HG03520 (cell line): ENCODE measurements around the gene NHLRC1.
"Not testable (repeated sequence)": the region's sequence is repeated elsewhere in the genome, so short reads cannot be mapped to it uniquely, and the experiment has no call there.

Experiments
- ATAC-seq: cut with Tn5 transposase; IDR thresholded peaks from one replicate; pipeline ENCODE4 v1.9.1; 2021; ENCODE audit warnings: mild to moderate bottlenecking, moderate library complexity; ENCODE audit not compliant: unreplicated experiment

NHLRC1 gene

DNA sequence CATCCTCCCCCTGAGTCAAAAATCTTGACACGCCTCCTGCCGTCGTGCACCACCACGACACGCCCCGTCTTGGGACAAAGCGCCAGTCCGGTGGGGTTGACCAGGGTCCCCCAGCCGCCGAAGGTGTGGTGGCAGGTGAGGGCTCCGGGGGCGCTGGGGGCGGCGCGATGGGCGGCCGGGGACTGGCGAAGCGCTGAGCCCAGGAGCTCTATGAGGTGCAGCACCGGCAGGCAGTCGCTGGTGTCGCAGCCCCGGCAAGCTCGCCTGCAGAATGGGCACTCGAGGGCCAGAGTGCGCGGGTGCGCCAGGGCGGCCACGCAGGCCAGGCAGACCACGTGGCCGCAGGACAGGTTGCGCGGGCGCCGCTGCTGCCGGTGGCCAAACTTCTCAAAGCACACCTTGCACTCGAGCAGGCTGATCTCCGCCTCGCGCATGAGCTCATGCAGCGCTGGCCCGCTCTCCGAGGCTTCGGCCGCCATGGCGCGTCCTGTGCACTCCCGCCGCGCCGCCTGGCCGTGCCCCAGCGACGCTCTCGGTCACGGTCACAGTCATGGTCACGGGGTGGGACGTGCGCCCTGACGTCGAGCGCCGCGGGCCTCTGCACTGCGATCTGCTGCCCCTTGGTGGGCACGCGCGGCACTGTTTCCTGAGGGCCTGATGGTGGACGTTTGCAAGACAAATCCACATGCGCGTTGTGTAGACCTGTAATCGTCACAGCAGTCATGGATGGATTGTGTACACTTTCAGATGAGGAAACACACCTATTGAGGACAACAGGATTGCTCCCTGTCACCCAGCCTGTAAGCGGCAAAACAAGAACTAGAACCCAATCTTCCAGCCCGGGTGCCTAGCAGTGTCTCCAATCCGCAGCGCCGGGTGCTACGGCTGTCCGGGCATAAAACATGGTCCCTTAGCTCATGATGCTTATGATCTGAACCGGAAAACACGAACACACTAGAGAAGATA, at the start of gene NHLRC1:
TSS of gene NHLRC1 (minus strand) at position 550 of the 966 bp plus-strand sequence. CDS start at position 479, 71 bp downstream.
- ATAC-seq: peak; percentile 97

DNA sequence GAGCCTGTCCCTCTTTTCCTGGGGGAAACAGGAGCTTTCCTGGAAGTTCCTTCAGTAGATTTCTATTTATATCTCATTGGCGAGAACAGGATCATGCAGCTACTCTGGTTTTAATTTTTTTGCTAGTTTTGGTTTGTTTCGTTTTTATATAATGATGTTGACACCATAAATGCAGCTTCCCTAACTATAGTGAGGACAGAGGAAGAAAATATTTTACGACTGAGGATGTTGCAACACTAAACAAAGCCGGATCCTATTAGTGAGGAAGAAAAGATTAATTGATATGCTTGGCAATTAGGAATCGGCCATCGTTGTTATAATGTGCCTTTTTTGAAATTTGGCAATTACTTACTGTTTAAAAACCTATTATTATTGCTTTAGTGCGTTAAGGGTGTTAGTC, 49.4 kb upstream of the NHLRC1 start:
- ATAC-seq: no peak

DNA sequence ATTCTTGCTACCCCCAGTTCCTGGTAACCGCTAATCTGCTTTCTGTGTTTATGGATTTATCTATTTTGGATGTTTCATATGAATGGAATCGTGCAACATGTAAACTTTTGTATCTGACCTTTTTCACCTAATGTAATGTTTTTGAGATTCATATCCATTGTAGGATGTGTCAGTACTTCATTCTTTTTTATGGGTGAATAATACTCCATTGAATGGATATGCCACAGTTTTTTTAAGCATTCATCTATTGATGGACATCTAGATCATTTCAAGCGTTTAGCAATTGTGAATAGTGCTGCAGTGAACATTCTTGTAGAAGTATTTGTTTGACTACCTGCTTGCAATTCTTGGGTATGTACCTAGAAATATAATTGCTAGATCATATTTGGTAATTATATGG, 45.8 kb upstream of the NHLRC1 start:
- no peak for ATAC-seq

DNA sequence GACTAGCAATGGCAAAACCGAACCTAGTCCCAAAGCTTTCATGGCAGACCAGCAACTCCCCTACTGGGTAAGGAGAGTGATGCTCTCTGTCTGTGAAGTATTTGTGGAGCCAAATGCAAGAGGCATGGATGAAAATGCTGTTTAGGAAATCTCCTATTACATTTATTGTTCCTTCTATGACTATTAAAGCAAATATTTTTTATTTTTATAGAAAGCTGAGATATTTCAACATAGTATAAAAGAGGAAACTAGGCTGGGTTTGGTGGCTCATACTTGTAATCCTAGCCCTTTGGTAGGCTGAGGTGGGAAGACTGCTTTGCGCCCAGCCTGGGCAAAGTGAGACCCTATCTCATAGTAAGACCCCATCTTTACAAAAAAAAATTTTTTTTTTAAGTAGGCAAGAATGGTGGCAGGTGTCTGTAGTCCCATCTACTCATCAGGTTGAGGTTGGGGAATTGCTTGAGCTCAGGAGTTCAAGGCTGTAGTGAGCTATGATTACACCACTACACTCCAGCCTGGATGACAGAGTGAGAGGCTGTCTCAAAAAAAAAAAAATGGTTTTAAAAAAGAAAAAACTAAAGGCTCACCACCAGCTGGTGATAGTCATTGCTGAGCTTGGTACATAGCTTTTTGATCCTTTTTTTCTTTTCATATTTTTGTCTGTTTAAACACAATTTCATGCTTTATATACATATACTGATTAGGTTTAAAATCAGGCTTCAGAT, 44.0 kb upstream of the NHLRC1 start:
- no peak for ATAC-seq

DNA sequence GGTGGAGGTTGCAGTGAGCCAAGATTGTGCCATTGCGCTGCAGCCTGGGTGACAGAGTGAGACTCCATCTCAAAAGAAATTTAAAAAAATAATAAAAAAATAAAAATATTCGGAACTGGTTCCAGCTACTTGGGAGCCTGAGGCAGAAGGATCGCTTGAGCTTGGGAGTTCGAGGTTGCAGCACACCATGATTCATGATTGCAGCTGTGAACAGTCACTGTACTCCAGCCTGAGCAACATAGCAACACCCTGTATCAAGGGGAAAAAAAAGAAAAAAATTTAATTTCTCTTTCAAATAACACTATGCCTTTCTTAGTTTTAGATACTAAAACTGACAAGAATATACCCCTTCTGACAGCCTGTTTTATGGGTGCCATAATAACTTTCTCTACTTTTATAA, 43.3 kb upstream of the NHLRC1 start:
- ATAC-seq: no peak

DNA sequence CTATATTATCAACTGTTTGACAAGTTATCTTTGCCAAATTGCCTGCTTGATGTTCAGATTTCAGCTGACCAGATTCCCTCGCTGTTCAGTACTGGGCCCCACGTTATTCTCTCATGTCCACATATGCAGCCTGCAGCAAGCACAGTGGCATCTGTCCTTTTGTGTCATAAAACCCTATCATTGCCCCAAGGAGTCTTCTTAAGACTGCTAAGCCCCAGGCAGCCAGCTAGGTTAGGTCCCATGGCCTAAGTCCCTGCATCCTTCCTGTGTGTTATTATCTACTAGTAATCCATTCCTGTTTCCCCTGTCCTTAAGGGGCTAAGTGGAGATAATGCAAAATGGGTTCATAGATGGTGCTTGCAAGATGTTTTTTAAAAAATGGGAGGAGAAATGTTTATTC, 39.9 kb upstream of the NHLRC1 start:
- ATAC-seq: no peak

DNA sequence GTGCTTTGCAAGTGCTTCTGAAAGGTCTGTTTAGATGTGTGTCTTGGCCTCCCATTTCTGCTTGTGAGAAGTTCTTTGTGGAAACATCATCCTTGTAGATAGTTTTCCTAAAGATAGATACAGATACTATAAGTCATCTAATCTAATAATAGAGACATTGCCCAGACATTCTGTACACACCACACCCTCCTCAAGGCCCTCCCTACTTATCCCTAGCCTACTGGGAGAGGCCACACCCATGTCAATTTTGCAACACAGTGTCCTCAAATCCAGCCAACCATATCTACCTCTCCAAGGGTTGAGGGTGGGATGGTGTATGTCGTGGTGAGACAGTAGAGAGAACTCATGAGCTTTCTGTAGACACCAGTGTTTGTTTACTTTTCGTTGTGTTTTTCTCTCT, 39.0 kb upstream of the NHLRC1 start:
- no peak for ATAC-seq

DNA sequence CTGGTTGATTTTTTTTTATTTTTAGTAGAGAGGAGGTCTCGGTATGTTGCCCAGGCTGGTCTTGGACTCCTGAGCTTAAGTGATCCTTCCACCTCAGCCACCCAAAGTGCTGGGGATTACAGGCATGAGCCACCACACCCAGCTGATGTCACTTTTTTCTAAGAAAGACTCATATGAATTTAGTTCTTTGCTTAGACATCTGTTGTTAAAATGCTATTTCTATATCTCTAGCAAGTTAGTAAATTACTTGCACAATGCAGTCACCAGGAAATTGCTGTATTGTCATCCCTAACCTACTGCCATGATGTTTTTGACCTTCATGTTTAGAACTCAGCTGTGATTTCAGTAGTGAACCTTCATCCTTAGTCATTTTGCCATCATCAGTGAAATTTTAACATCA, 38.4 kb upstream of the NHLRC1 start:
- ATAC-seq: no peak

DNA sequence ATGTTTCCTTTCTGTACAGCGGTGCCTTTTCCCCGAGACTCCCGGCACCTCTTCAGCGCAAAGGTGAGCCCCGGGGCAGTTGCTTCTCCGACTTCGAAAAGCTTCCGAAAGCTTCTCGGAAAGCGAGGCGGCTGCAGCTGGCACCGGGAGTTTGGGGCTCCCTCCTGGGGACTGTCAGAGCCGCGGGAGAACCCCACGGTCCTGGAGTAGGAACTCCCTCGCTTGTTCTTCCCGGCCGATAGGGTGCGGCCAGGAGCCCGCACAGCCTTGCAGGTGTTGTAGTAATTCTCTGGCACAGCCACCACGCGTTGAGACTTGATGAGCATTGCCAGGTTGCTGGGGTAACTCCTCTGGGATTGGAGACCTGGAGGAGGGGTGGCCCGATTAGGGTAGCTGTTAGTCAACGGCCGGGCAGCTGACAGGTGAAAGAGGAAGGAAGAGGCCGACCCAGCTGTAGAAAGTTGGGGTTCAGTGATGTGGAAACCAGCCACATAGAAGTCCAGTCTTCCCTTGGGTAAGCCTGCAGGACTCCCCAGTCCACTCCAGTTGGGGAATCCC, 33.5 kb upstream of the NHLRC1 start:
- peak; percentile 28 for ATAC-seq

DNA sequence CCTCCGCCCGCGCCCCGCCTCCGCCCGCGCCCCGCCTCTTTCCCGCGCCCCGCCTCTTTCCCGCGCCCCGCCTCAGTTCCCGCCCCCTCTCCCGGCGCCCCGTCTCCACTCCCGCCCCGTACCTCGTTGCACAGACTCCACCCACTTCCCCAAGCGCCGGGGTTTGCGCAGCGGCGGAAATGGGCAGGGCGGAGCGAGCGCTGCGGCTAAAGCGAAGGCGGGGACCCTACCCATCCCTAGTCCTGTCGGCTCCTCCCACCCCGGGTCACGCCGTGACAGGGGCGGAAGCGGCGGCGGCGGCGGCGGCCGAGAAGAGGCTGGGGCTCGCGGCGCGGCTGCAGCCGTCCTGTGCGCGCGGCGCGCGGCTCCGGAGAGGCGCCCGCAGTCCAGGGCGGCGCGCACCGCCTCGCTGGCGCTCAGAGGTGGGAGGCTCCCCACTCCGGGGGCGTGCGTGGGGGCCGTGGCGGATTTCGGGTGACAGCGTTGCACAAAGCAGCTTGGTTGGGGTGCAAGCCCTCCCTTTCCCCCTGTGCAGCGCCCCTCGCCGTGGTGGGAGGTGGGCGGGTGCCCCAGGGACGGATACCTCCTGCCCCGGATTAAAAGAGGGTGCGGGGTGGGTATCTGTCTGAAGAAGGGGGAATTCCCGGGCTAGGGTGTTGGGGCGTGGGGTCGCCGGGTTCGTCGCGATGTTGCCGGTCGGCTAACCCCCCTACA, 32.8 kb upstream of the NHLRC1 start, which contains the start of gene KDM1B:
TSS of gene KDM1B (plus strand) at position 273 of the 714 bp plus-strand sequence. CDS start 4,474 bp downstream, outside the sequence.
- peak; percentile 90 for ATAC-seq

DNA sequence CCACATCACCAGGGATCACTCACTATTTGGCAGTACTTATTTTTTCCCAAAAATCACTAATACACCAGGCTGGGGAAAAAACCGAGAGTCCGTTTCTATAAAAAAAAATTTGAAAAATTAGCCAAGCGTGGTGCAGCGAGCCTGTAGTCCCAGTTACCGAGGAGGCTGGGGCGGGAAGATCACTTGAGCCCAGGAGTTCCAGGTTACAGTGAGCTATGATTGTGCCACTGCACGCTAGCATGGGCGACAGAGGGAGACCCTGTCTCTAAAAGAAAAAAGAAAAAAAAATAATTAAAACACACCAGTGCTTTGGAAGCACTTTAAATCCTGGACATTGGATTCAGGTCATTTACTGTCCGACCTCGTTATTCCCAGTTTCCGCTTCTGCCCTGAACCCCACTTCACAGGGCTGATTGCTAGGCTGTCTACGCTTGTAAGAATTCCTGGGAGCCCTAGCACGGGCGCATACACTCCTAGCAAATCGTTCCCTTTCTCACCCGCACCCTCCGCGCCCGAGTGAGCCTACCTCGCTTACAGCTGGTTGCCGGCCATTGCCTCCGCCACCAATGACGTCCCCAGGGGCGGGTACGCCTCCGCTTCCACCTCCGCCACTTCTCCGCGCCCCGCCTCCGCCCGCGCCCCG, 32.2 kb upstream of the NHLRC1 start, which contains the start of gene TPMT:
TSS of gene TPMT (minus strand) at position 571 of the 643 bp plus-strand sequence. CDS start 5,950 bp downstream, outside the sequence.
- ATAC-seq: peak; percentile 46

DNA sequence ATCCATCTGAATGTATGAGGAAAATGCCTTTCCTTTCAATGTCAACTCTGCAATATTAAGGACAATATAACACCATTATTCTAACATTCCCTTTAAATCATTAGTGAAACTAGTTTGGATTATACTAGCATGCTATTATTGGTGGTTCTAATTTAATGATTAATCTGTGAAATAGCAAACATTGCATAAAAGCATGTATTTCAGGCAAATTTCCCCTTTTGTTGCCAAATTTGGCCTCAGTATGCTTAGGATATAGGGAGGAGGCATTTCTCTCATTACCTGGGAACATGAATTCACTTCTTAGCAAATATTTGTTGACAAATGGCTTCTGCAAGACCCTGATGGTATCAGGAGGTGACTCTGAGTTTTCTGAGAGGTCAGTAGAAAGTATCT, 30.8 kb upstream of the NHLRC1 start:
- ATAC-seq: no peak

DNA sequence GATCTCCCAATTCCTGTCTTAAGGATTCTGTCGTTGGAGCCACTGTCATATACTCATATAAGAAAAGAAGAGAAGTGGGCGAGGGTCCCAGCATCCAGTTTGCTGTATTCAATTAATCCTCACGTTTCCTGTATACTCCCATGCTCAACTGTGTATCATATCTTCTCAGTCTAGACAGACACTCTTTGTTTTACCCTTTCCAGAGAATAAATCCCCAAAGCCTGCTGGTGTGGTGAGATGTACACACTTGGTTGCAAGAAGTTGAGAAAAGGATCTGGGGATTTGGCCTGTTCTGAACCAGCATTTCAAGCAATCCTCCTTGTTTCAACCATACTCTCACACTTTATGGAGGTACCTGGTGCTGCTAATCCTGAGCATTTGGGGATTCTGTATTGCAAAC, 29.3 kb upstream of the NHLRC1 start:
- no peak for ATAC-seq

DNA sequence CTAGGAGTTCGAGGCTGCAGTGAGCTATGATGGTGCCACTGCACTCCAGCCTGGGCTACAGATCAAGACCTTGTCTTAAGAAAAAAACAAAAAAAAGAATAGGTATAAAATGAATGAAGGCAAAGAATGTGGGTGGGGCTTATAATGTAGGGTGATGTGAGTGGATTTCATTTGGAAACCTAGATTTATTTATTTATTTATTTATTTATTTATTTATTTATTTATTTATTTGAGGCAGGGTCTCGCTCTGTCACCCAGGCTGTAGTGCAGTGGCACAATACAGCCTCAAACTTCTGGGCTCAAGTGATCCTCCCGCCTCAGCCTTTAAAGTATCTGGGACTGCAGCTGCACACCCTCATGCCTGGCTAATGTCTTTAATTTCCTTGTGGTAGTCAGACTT, 28.9 kb upstream of the NHLRC1 start:
- not testable (repeated sequence) for ATAC-seq

DNA sequence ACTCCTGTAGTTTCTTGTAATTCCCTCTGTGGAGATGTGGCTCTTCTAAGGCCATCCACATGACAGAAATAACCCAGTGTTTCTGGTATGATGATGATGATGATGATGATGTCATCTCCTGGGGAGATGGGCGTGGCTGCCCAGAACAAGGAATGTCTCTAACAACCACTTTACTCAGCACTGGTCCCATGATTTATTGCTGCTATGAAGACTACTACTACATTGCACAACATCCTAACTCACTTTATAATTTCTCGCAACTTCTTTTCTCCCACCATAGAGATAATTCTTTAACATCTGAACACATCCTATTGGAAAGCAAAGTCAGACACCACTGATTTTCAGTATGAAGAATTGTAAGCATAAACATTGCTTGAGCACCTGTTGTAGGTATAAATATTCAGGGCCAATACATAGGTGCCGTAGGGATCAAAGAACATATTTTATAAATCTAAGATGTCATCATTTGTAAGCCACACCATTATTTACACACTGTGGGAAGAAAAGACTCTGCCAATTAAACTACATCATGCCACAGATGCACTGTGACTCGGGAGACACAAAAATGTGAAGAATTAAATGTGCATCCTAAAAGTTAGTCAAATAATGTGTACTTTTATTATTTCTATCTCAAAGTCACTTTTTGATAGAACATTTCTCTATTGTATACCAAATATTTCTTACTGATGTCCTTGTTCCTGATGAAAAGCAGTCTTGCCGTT, 26.0 kb upstream of the NHLRC1 start:
- no peak for ATAC-seq

DNA sequence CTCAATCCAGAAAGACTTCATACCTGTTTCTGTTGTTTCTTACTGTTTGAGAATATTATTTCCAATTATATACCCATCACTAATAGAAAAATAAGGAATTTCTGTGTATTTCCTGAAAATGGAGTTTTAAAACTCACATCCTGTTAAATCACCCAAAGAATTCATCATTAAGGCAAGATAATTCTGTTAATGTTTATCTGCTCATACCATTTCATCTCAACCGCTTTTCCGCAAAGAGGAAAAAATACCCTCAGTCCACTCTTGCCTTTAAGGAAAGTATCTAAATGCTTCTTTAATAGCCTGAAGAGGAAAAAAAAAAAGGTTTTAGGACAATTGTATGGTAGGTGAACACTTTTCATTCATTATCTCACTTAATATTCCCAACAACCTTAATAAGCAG, 25.1 kb upstream of the NHLRC1 start:
- no peak for ATAC-seq

DNA sequence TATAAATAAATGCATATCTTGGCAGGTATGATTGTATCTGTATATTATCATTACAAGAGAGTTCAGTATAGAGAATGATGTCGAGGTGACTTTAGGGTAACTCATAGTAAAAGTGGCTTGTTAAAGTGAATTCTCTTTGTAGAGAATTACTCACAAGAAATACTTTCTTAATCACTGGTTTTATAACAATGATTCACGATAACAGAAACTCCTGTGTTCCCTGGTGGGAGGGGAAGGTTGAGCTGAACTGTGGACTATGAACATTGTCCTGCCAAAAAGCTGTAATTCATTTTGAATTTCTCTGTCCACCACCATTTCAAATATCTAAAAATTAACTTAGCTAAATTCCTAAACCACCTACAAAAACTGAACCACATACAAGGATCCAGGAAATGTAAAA, 24.7 kb upstream of the NHLRC1 start:
- ATAC-seq: no peak

DNA sequence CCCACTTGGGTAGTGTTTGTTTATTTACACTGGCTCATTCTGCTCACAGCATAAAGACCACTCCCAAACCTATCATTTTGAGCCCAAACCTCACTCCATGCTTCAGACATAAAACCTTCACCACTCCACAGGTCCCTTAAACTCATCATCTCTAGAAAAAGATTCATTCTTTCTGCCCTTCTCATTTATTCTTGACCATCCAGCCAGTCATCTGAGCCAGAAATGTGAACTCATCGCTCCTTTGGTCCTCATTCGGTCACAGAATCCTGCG, 20.0 kb upstream of the NHLRC1 start:
- no peak for ATAC-seq

DNA sequence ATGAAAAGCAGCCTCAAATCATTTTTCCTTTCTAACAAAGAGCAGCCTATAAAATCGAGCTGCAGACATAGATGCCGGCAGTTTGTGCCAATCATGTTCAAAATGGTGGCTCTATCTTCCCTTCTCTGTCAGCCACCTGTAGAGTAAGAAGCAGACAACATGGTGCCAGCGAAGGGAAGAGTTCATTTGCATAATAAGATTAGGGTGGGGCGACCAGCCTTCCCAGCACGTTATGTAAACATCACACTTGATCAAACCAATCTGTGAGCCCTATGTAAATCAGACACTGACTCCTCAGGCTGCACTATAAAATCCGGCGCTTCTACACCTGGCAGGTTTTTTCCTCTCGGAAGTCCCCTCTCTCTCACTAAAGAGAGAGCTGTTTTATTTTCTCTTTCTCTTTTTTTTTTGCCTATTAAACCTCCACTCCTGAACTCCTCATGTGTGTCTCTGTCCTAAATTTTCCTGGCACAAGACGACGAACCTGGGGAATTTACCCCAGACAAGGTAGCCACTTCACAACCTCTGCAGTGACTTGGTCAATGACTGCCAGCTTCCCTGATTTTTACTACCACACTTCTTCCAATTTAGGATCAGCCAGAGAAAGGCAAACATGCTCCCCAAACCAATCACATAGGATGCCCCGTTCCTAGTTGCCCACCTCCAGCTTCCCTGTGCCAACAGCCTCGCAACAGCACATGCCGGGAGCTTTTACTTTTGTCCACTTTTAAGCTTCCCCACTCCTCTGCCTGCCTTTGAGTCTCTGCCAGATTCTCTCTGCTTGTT, 19.5 kb upstream of the NHLRC1 start:
- no peak for ATAC-seq
